Epithelial cell of prostate (primary cell): Measurements from ENCODE around the gene PDK2.

Experiments used
- DNase-seq: peaks from one replicate; pipeline ENCODE4 v3.0.0-alpha.2; 2011; ENCODE audit warnings: low read depth, low spot score
- H3K27ac ChIP-seq: fragments of 450-650 bp; 2 replicates; pipeline ENCODE4 v1.5.1; 2017; ENCODE audit warnings: mild to moderate bottlenecking

The PDK2 gene

DNA sequence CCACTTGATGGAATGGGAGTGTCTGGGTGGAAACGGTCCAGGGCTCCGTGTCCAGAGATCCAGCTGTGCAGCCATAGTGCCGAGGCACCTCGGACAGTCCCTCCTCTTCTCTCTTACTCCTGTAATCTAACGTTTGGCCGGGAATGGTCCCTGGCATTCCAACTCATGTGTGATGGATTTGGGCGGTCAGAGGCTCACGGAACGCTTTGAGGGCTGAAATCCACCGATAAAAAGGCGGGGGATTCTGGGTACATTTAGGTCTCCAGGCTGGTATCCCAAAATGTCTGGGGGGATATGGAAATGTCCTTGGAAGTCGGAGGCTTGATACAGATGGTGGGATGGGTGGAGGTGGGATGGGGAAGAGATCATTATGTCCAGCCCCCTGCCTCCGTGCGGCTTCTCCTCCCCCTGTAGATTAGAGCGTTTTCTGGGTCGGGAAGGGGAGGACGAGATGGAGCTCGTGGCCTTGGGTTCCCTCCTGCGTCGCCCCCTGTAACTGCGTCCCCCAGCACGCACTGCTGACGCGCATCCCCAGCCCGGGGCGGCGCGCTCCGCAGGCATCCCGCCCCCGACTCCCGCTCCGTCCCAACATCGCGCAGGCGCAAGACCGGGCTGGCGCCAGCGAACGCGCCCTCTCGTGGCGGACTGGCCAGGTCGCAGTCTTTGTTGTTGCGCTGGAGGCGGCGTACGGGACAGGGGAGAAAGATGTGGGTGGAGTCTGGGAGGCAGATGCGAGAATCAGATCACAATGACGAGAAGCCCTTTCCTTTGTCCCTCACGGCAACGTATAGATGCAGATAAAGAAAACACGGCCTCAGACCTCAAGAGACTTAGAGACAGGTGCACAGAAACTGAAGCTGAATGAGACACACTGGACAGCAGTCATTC, 66.1 kb downstream of the PDK2 start:
- no peak for DNase-seq
- H3K27ac ChIP-seq = no peak overlapping the region
